ENCODE data around the gene MMP14. TPM values are rescaled to one million over a fixed set of nuclear protein-coding genes. Genes with fewer than 3 reads are reported as not detected.
A peak's percentile ranks its signal among the peaks of the same experiment; 100 is the strongest.

Gene MMP14
- total and polyA plus RNA-seq, 12 donors, result 13.6 to 43.3 (median 21.8) TPM

DNA sequence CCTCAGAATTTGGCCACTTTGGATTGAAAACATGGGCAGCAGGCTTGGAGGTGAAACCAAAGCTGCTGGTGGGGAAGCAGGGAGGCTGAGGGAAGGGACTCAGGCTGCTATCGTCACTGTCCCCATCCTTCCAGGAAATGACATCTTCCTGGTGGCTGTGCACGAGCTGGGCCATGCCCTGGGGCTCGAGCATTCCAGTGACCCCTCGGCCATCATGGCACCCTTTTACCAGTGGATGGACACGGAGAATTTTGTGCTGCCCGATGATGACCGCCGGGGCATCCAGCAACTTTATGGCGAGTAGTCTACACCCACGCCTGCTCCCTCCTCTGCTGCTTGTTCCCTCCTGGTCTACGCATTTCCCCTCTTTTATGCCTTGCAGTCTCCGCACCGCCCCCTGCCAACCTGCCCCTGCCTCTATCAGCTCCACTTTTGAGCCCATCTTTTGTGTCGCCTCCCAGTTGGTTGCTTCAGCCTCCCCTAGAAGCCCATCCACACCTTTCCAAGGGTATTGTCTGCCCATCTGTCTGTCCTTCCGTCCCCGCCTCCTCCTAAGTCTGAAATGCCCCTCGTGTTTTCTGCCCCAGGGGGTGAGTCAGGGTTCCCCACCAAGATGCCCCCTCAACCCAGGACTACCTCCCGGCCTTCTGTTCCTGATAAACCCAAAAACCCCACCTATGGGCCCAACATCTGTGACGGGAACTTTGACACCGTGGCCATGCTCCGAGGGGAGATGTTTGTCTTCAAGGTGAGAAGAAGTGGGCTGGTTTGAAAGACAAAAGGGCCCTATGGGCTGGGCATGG, 6.9 kb downstream of the MMP14 start:
- DNase-seq (no peak), ATAC-seq (no peak)
- peaks cover 0 to 71% (median 32%) of the 10 kb centered on the region in 9 donors for H3K36me3 ChIP-seq
- H3K27me3 ChIP-seq, result no peaks in the 10 kb centered on the region
- no peak overlapping the region for H3K27ac ChIP-seq
- H3K4me1 ChIP-seq, result peaks cover 7 to 59% (median 35%) of the 10 kb centered on the region in 9 donors
- intact Hi-C loops (cut with DNase I), result no loop called here
- H3K4me3 ChIP-seq, result no peak overlapping the region
- WGBS, 2 donors, result 87 to 91% methylated on average over 21 of the region's 21 CpGs
- no peaks in the 10 kb centered on the region for H3K9me3 ChIP-seq
- TF ChIP-seq CTCF (IDR thresholded peaks at IDR 0.05), result no peak

GRCh38 chr14:22844221-22845102, 8.1 kb downstream of the MMP14 start:
- no peaks in the 10 kb centered on the region for H3K27me3 ChIP-seq
- no peaks in the 10 kb centered on the region for H3K9me3 ChIP-seq
- H3K36me3 ChIP-seq, result peaks cover 0 to 67% (median 32%) of the 10 kb centered on the region in 9 donors
- no peak for ATAC-seq
- no peak overlapping the region for H3K4me3 ChIP-seq
- no peak overlapping the region for H3K27ac ChIP-seq
- peaks cover 8 to 59% (median 35%) of the 10 kb centered on the region in 9 donors for H3K4me1 ChIP-seq
- intact Hi-C loops (cut with DNase I), result no loop called here
- DNase-seq, result no peak
- TF ChIP-seq CTCF (IDR thresholded peaks at IDR 0.05), result no peak
- 91 to 92% methylated on average over 22 of the region's 22 CpGs for WGBS, 2 donors

GRCh38 chr14:22845103-22845394, 8.7 kb downstream of the MMP14 start:
- DNase-seq (no peak), ATAC-seq (no peak)
- H3K4me1 ChIP-seq, result peaks cover 14 to 59% (median 39%) of the 10 kb centered on the region in 9 donors
- TF ChIP-seq CTCF (IDR thresholded peaks at IDR 0.05), result no peak
- peaks cover 0 to 66% (median 32%) of the 10 kb centered on the region in 9 donors for H3K36me3 ChIP-seq
- no peaks in the 10 kb centered on the region for H3K27me3 ChIP-seq
- no peaks in the 10 kb centered on the region for H3K9me3 ChIP-seq
- peak overlapping the region in 1 of 10 donors; percentile 3 for H3K27ac ChIP-seq
- no peak overlapping the region for H3K4me3 ChIP-seq
- 87 to 93% methylated on average over 9 of the region's 9 CpGs for WGBS, 2 donors
- intact Hi-C loops (cut with DNase I), result no loop called here

DNA sequence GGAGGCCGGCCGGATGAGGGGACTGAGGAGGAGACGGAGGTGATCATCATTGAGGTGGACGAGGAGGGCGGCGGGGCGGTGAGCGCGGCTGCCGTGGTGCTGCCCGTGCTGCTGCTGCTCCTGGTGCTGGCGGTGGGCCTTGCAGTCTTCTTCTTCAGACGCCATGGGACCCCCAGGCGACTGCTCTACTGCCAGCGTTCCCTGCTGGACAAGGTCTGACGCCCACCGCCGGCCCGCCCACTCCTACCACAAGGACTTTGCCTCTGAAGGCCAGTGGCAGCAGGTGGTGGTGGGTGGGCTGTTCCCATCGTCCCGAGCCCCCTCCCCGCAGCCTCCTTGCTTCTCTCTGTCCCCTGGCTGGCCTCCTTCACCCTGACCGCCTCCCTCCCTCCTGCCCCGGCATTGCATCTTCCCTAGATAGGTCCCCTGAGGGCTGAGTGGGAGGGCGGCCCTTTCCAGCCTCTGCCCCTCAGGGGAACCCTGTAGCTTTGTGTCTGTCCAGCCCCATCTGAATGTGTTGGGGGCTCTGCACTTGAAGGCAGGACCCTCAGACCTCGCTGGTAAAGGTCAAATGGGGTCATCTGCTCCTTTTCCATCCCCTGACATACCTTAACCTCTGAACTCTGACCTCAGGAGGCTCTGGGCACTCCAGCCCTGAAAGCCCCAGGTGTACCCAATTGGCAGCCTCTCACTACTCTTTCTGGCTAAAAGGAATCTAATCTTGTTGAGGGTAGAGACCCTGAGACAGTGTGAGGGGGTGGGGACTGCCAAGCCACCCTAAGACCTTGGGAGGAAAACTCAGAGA, 9.6 kb downstream of the MMP14 start:
- no peaks in the 10 kb centered on the region for H3K9me3 ChIP-seq
- H3K36me3 ChIP-seq, result peaks cover 0 to 62% (median 32%) of the 10 kb centered on the region in 9 donors
- no peak overlapping the region for H3K4me3 ChIP-seq
- no peaks in the 10 kb centered on the region for H3K27me3 ChIP-seq
- intact Hi-C loops (cut with DNase I), result no loop called here
- no peak for DNase-seq
- H3K4me1 ChIP-seq, result peaks cover 14 to 63% (median 48%) of the 10 kb centered on the region in 9 donors
- no peak for ATAC-seq
- TF ChIP-seq CTCF (IDR thresholded peaks at IDR 0.05), result no peak
- 90% methylated on average over 21 to 26 of the region's 26 CpGs for WGBS, 2 donors
- H3K27ac ChIP-seq, result peak overlapping the region in 4 of 10 donors; percentile 28 to 92 (median 58)

All from heart right ventricle (tissue), 16 donors.